Stimulated activated effector memory CD8-positive, alpha-beta T cell treated with anti-CD3 and anti-CD28 coated beads, Interleukin-12 subunit alpha, Interleukin-12 subunit beta, amount 100 ng/mL, for 72 hours (primary cell): ENCODE results near the gene IFT22.
A peak's percentile ranks its signal among the peaks of the same experiment; 100 is the strongest.
"Not testable (repeated sequence)": the region's sequence is repeated elsewhere in the genome, so short reads cannot be mapped to it uniquely, and the experiment has no call there.

Experiments
- ATAC-seq: fragments of 150-1000 bp; cut with Tn5 transposase; 2 replicates; pipeline ENCODE4 v1.10.0; 2021
- DNase-seq, 2 donors: peaks; one replicate each; pipeline ENCODE4 v3.0.0; 2021 to 2022; ENCODE audit warnings: low spot score in 2 of 2
- H3K27ac Mint-ChIP-seq: one replicate; pipeline ENCODE4 v1.8.0; 2022; ENCODE audit warnings: mild to moderate bottlenecking, mixed read lengths
- H3K36me3 Mint-ChIP-seq: one replicate; pipeline ENCODE4 v1.8.0; 2022; ENCODE audit warnings: mild to moderate bottlenecking, mixed read lengths
- H3K4me1 Mint-ChIP-seq: one replicate; pipeline ENCODE4 v1.8.0; 2022; ENCODE audit warnings: mixed read lengths
- H3K4me3 Mint-ChIP-seq: one replicate; pipeline ENCODE4 v1.8.0; 2022; ENCODE audit warnings: mild to moderate bottlenecking, mixed read lengths
- H3K9me3 Mint-ChIP-seq: one replicate; pipeline ENCODE4 v1.8.0; 2022; ENCODE audit warnings: mixed read lengths

The IFT22 gene

DNA sequence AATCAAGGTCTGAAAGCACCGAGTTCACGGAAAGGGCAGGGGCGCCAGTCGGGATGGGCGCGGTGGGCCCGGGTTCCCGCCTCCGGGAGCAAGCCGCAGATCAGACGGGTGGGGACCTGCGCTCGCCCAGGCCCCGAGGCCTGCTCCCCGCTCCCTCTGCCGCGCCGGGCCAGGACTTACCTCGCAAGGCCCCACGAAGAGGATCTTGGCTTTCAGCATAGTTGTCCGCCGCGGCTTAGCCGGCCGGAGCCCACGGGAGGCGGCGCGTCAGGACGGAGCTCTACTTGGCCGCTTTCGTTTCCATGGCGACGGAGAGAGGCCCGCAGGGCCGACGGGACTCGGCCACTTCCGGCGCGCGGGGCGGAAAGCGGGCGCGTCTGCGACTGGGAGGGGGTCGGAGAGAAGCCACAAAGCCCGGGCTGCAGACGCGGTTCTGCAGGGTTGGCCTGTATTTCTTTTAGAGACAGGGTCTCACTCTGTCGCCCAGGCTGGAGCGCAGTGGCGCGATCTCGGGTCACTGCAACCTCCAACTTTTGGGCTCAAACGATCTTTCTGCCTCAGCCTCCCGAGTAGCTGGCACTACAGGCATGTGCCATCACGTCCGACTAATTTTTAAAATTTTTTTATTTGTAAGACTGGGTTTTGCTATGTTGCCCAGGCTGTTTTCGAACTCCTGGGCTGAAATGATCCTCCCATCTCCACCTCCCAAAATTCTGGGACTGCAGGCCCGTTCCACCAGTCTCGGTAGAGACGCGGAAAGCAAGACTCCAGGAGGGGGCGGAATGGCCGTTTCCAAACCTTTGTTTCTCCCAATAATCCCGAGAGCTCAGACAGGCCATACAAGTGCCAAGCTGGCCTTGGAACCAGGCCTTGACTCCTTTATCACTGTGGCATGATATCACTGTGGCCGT, at the start of gene IFT22:
Gene IFT22, minus strand, starts transcription at position 322 of the 911 bp plus-strand sequence. Its CDS starts 103 bp downstream, at position 219.
- peak within 1 kb of the TSS; percentile 83 for H3K27ac Mint-ChIP-seq
- no peaks in the 10 kb centered on the region for H3K9me3 Mint-ChIP-seq
- peaks cover 8% of the 10 kb centered on the region for H3K36me3 Mint-ChIP-seq
- DNase-seq, result peak; percentile 75 to 89
- H3K4me1 Mint-ChIP-seq, result peaks cover 11% of the 10 kb centered on the region
- H3K4me3 Mint-ChIP-seq, result peak within 1 kb of the TSS; percentile 80
- peak; percentile 98 for ATAC-seq

DNA sequence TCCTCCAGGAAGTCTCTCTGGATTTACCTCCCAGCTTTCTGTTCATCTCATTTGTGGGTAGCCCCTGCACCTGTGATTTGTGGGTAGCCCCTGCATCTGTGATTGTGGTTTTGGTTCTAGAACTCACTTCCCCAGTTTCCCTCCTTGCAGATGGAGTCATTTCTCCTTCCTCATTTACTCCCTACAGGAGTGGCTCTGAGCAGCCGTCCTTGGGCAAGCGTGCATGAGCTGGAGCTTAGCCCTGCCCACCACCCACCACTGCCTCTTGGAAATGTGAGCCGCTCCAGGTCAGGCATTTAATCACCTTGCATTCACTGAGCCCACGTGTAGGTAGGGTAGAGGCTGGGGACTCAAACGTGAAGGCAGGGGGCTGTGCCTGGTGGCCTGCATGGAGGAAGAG, 49.2 kb upstream of the IFT22 start:
- ATAC-seq, result no peak
- no peak overlapping the region for H3K27ac Mint-ChIP-seq
- peaks cover 8% of the 10 kb centered on the region for H3K4me1 Mint-ChIP-seq
- no peak overlapping the region for H3K4me3 Mint-ChIP-seq
- H3K36me3 Mint-ChIP-seq, result no peaks in the 10 kb centered on the region
- no peak for DNase-seq
- H3K9me3 Mint-ChIP-seq, result no peaks in the 10 kb centered on the region

DNA sequence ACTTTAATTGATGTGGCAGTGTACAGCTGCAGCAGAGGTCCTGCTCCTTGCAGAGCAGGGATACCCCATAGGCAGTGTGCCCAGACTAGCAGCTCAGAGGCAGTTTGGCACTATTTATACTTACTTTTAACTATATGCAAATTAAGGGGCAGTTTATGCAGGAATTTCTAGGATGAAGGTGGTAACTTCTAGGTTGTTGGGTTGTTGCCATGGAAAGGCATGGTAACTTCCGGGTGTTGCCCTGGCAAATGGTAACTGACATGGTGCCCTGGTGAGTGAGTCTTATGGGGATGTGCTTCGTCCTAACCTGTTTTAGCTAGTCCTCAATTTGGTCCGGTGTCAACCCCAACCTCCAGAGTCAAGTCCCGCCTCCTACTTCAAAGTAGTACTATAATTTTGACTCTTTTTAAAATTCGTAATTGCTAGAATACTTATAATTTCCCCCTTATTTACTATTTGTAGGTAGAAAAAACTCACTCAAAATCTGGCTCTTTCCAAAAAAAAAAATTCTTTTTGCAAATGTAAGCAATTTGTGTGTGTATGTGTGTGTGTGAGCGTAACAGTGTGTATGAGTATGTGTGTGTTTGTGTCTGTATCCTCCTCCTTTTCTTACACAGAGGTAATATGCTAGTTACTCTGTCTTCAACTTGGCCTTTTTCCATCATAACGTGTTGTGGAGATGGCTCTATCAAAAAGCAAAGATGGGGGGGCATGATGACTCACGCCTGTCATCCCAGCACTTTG, 47.0 kb upstream of the IFT22 start:
- no peak overlapping the region for H3K27ac Mint-ChIP-seq
- DNase-seq (no peak), ATAC-seq (no peak)
- H3K9me3 Mint-ChIP-seq, result no peaks in the 10 kb centered on the region
- peaks cover 8% of the 10 kb centered on the region for H3K4me1 Mint-ChIP-seq
- no peaks in the 10 kb centered on the region for H3K36me3 Mint-ChIP-seq
- no peak overlapping the region for H3K4me3 Mint-ChIP-seq

DNA sequence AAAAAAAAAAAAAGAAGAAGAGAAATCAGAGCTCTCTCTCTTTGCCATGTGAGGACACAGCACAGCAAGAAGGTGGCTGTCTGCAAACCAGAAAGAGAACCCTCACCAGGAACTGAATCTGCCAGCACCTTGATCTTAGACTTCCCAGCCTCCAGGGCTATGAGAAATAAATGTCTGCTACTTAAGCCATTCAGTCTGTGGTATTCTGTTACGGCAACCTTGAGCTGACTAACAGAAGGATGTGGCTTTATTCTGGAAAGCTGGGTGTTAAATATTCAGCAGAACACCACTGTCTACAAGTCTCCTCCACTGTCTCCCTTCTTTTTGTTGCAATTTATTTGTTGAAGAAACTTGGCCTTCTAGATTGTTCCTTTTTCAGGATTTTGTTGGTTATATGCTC, 46.1 kb upstream of the IFT22 start:
- Mint-ChIP-seq H3K4me1 (peaks cover 8% of the 10 kb centered on the region), H3K27ac (no peak overlapping the region), H3K9me3 (no peaks in the 10 kb centered on the region), H3K4me3 (no peak overlapping the region), H3K36me3 (no peaks in the 10 kb centered on the region)
- DNase-seq, result no peak
- ATAC-seq, result no peak

DNA sequence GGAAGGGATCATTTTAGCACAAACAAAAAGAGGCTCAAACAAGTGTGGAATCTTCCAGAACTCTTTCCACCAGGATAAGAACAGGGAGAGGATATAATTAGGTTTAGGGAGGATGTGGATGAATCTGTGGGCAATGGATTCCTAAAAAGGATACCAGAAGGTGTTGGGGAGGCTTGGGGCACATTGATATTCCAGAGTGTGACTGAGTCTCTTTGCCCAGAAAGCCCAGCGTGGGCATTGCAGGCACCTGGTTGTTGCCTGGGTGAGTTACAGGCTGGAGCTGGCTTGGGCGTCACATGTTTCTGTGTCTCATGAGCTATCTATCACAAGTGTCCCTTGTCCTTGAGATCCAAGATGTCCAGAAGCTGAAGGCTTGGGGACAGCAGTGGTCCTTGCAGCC, 44.3 kb upstream of the IFT22 start:
- Mint-ChIP-seq H3K4me1 (peaks cover 6% of the 10 kb centered on the region), H3K4me3 (no peak overlapping the region), H3K27ac (no peak overlapping the region), H3K36me3 (no peaks in the 10 kb centered on the region), H3K9me3 (no peaks in the 10 kb centered on the region)
- DNase-seq, result no peak
- no peak for ATAC-seq

DNA sequence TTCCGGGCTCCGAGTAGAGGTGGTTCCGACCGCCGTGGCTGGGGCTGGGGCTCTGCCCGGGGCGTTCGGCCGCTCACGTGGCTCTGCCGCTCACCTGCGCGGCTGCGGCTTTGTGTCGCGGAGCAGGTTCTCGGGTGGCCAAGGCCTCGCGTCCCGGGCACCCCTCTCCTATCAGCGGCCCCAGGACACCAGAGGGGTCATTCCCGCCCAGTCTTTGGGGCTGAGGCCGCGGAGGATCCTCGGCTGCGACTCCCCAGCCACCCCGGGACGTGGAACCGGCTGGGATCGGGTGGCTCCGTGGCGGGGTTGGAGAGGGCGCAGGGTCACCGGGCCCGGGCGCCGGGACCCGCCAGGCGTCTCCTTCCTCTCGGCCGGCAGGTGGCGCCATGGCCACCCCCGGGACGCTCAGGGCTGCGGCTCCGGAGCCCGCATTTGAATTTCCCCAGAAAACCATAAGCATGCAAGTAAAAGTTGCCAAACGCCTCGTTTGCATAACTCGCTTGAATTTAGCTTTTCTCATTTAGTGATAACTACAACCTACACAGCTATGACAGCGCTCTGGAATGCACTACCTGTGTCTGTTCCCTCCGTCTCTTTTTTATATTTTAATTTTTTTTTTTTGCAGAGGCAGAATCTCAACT, 42.2 kb upstream of the IFT22 start:
- peak; percentile 90 for ATAC-seq
- Mint-ChIP-seq H3K9me3 (no peaks in the 10 kb centered on the region), H3K4me1 (no peaks in the 10 kb centered on the region), H3K4me3 (peak overlapping the region; percentile 28), H3K27ac (no peak overlapping the region), H3K36me3 (no peaks in the 10 kb centered on the region)
- DNase-seq, result peak; percentile 60 to 81

DNA sequence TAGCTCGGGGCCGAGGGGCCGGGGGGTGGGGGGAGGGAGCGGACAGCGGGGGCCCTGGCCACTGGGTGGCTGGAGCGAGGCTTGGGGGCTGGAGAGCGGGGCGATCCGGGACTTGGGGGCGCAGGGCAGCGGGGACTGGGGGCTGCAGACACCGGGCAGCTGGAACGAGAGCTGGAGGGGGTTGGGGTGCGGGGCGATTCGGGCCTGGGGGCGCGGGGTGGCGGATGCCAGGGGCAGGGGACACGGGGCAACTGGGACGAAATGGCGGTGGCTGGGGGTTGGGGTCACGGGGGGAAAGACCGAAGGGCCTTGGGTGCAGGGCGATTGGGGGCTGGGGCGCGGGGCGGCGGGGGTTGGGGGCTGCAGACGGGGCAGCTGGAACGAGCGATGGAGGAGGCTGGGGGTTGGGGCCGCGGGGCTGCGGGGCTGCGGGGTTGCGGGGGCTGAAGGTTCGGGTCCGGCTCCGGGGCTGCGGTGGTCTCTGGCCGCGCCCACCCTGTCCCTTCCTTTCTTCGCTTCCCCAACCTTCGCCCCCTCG, 41.7 kb upstream of the IFT22 start:
- Mint-ChIP-seq H3K4me1 (no peaks in the 10 kb centered on the region), H3K9me3 (no peaks in the 10 kb centered on the region), H3K4me3 (peak overlapping the region; percentile 28), H3K27ac (no peak overlapping the region), H3K36me3 (no peaks in the 10 kb centered on the region)
- no peak for ATAC-seq
- DNase-seq, result no peak

DNA sequence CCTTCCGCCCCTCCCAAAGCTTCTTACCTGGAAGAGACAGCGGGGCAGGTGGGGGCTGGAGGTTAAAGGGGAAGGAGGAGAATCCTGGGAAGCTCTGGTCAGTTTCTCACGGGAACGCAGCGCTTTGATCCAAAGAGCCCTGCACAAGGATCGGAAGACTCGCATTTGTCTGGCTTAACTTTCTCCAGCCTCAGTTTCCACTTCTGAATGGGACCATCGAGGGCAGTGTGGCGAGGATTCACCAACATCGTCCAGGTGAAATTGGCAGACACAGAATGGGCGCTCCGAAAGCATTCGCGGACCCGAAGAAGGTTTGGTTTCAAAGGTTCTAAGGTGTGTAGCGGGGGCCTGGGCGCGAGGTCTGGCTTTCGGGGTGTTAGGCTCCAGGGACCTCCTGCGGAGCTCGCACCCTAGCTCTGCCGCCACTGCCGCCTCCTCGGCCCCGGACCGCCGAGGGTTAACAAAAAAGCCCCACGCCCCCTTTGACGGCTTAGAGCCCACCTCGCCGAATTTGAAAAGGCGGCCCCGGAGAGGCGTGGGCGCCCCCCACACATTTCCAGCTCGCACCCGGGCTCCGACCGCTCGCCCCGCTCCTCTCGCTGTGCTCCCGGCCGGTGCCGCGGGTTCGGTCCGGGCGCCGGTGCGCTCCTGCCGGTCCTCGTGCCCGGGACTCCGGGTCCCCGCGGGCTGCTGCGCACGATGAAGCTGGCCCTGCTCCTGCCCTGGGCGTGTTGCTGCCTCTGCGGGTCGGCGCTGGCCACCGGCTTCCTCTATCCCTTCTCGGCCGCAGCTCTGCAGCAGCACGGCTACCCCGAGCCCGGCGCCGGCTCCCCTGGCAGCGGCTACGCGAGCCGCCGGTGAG, 41.0 kb upstream of the IFT22 start, which contains the start of gene COL26A1:
Gene COL26A1, plus strand, starts transcription at position 542 of the 862 bp plus-strand sequence. Its CDS starts 158 bp downstream, at position 700.
- Mint-ChIP-seq H3K36me3 (no peaks in the 10 kb centered on the region), H3K9me3 (no peaks in the 10 kb centered on the region), H3K27ac (no peak within 1 kb of the TSS), H3K4me1 (no peaks in the 10 kb centered on the region), H3K4me3 (peak within 1 kb of the TSS; percentile 28)
- DNase-seq (peak in 1 of 2 donors; percentile 51), ATAC-seq (peak; percentile 39)

DNA sequence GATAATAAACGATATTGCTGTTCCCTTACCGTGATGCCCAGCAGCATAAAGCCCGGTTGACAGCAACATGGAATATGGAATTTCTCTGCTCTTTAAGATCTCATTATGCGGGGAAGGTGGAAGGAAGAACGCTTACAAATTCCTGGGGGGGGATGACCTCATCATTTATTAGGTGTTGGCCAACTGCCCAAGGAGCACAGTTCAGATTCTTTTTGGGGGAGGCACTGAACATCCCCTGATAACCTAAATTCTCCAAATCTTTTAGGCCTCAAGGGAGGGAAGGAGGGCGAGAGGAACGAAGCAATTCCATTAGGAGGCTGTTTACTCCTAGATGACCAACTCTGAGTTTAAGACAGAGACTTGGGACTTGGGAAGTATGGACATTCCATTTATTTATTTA, 35.8 kb upstream of the IFT22 start:
- no peak overlapping the region for H3K4me3 Mint-ChIP-seq
- H3K9me3 Mint-ChIP-seq, result no peaks in the 10 kb centered on the region
- peaks cover 5% of the 10 kb centered on the region for H3K4me1 Mint-ChIP-seq
- no peak overlapping the region for H3K27ac Mint-ChIP-seq
- ATAC-seq (no peak), DNase-seq (no peak)
- no peaks in the 10 kb centered on the region for H3K36me3 Mint-ChIP-seq

DNA sequence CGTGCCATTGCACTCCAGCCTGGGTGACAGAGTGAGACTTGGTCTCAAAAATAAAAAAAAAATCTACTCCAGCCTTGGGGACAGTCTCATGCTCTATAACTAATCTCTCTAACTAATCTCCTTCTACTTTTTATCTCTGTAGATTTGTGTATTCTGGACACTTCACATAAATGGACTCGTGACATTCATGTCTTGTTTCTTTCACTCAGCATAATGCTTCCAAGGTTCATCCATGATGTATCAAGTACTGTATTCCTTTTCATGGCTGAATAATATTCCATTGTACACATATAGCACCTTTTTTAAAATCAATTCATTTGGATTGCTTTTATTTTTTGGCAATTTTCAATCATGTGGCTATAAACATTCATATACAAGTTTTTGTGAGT, 31.3 kb upstream of the IFT22 start:
- no peak overlapping the region for H3K27ac Mint-ChIP-seq
- H3K9me3 Mint-ChIP-seq, result no peaks in the 10 kb centered on the region
- DNase-seq (no peak), ATAC-seq (no peak)
- no peaks in the 10 kb centered on the region for H3K36me3 Mint-ChIP-seq
- no peak overlapping the region for H3K4me3 Mint-ChIP-seq
- H3K4me1 Mint-ChIP-seq, result peaks cover 5% of the 10 kb centered on the region

DNA sequence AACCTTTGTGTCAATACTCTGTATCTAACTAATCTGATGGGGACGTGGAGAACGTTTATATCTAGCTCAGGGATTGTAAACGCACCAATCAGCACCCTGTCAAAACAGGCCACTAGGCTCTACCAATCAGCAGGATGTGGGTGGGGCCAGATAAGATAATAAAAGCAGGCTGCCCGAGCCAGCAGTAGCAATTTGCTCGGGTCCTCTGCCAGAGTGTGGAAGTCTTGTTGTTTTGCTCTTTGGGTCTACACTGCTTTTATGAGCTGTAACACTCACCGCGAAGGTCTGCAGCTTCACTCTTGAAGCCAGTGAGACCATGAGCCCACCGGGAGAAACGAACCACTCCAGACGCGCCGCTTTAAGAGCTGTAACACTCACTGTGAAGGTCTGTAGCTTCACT, 27.7 kb upstream of the IFT22 start:
- H3K4me3 Mint-ChIP-seq, DNase-seq, H3K4me1 Mint-ChIP-seq, ATAC-seq, H3K27ac Mint-ChIP-seq, H3K36me3 Mint-ChIP-seq, H3K9me3 Mint-ChIP-seq: not testable (repeated sequence)

DNA sequence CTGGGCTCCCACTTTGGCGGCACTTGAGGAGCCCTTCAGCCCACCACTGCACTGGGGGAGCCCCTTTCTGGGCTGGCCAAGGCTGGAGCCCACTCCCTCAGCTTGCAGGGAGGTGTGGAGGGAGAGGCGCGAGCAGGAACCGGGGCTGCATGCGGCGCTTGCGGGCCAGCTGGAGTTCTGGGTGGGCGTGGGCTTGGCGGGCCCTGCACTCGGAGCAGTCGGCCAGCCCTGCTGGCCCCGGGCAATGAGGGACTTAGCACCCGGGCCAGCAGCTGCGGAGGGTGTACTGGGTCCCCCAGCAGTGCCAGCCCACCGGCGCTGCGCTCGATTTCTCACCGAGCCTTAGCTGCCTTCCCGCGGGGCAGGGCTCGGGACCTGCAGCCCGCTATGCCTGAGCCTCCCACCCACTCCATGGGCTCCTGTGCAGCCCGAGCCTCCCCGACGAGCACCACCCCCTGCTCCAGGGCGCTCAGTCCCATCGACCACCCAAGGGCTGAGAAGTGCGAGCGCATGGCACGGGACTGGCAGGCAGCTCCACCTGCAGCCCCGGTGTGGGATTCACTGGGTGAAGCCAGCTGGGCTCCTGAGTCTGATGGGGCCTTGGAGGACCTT, 26.9 kb upstream of the IFT22 start:
- not testable (repeated sequence) for H3K9me3 Mint-ChIP-seq, ATAC-seq, DNase-seq, H3K4me3 Mint-ChIP-seq, H3K4me1 Mint-ChIP-seq, H3K36me3 Mint-ChIP-seq, H3K27ac Mint-ChIP-seq

DNA sequence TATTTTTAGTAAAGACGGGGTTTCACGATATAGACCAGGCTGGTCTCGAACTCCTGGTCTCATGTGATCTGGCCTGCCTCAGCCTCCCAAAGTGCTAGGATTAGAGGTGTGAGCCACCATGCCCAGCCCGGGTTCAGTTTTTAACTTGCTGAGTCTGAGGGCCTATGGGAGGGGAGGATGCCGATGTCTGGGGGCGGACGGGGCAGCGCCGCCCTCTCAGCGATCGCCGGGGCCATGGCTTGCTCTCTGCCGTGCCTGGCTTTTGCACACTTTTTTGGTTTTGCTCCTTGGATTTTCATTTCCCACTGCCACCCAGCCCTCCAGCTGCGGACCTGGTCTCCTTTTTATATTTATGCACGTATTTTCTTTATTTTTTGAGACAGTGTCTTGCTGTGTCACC, 25.9 kb upstream of the IFT22 start:
- Mint-ChIP-seq H3K4me1 (no peaks in the 10 kb centered on the region), H3K4me3 (no peak overlapping the region), H3K27ac (no peak overlapping the region), H3K9me3 (no peaks in the 10 kb centered on the region), H3K36me3 (no peaks in the 10 kb centered on the region)
- DNase-seq, result no peak
- no peak for ATAC-seq

DNA sequence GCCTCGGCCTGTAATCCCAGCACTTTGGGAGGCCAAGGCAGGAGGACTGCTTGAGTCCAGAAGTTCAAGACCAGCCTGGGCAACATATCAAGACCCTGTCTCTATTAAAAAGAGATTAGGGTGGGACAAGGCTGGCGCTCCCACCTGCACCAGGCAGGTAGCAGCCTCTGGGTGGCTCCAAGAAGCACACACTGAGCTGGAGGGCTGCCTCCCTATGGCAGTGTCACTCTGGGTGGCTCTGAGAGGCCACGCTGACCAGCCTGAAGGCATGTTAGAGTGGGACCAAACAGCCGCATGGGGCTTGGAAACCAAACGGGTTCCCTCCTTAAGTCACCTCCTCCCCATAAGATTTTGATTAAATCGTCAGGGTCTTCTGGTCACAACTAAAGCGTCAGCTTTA, 21.3 kb upstream of the IFT22 start:
- Mint-ChIP-seq H3K4me3 (no peak overlapping the region), H3K36me3 (no peaks in the 10 kb centered on the region), H3K9me3 (no peaks in the 10 kb centered on the region), H3K4me1 (no peaks in the 10 kb centered on the region), H3K27ac (no peak overlapping the region)
- ATAC-seq (no peak), DNase-seq (no peak)
